ENCODE data around the gene PDGFRA. TPM values are rescaled to one million over a fixed set of nuclear protein-coding genes. Genes with fewer than 3 reads are reported as not detected.
"Not testable (repeated sequence)": the region's sequence is repeated elsewhere in the genome, so short reads cannot be mapped to it uniquely, and the experiment has no call there.

Gene PDGFRA
- total and polyA plus RNA-seq, 2 experiments from 2014 or later: 32.1 to 60.9 TPM

DNA sequence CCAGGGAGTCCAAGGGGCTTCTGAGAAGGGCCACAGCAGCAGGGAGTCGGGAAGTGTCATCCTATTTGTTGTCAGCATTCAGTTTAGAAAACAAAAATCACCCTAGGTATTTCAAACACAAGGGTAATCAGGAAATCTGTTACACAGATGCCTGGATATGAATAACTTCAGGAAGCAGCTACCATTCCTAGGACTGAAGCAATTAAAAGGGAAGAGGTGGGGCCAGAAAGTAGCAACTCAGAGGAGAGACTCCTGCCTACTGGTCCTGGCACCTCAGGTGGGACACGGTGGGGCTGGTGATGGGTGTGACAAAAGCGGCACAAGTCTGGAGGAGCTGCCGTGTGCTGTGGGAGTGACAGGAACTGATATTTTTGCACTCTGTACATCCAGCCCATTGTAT lies 107.9 kb downstream of the PDGFRA start:
- Histone ChIP-seq H3K27ac (no peak overlapping the region), H3K4me1 (ENCODE audit: low read depth) (no peaks in the 10 kb centered on the region), H3K36me3 (no peaks in the 10 kb centered on the region), H3K27me3 (peaks cover 6% of the 10 kb centered on the region), H3K9me3 (ENCODE audit: low read depth) (no peaks in the 10 kb centered on the region), H3K4me3 (no peak overlapping the region)
- no peak for DNase-seq (ENCODE audit: low read depth in 1 of 2, low spot score in 1 of 2)
- TF ChIP-seq, protein P1, sequence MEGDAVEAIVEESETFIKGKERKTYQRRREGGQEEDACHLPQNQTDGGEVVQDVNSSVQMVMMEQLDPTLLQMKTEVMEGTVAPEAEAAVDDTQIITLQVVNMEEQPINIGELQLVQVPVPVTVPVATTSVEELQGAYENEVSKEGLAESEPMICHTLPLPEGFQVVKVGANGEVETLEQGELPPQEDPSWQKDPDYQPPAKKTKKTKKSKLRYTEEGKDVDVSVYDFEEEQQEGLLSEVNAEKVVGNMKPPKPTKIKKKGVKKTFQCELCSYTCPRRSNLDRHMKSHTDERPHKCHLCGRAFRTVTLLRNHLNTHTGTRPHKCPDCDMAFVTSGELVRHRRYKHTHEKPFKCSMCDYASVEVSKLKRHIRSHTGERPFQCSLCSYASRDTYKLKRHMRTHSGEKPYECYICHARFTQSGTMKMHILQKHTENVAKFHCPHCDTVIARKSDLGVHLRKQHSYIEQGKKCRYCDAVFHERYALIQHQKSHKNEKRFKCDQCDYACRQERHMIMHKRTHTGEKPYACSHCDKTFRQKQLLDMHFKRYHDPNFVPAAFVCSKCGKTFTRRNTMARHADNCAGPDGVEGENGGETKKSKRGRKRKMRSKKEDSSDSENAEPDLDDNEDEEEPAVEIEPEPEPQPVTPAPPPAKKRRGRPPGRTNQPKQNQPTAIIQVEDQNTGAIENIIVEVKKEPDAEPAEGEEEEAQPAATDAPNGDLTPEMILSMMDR (IDR thresholded peaks at IDR 0.05; ENCODE audit: low read depth, low read length): no peak

DNA sequence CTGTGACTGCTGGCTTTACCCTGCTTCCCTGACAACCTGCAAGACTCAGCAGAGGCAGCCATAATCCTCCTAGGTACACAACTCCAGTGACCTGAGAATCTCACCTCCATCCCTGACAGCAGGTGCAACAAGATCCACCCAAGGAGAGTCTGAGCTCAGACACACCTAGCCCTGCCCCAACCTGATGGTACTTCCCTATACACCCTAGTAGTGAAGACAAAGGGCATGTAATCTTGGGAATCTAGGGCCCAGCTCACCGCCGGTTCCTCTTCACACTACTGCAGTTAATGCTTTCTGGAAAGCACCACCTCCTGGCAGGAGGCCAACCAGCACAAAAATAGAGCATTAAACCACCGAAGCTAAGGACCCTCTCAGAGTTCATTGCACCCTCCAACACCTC lies 113.0 kb downstream of the PDGFRA start:
- not testable (repeated sequence) for H3K9me3 ChIP-seq (ENCODE audit: low read depth); DNase-seq (ENCODE audit: low read depth in 1 of 2, low spot score in 1 of 2); H3K27ac ChIP-seq; H3K4me1 ChIP-seq (ENCODE audit: low read depth); H3K36me3 ChIP-seq; H3K27me3 ChIP-seq; H3K4me3 ChIP-seq

Other genes with a start within 250 kb of the PDGFRA start
- 35.4 and 43.9 TPM in 2 replicates for gene CHIC2, start 164.7 kb upstream of the PDGFRA start, total RNA-seq
- 36.5 and 37.6 TPM in 2 replicates for gene CHIC2, start 164.7 kb upstream of the PDGFRA start, polyA plus RNA-seq
- not detected in 2 replicates for gene GSX2, start 129.1 kb upstream of the PDGFRA start, total RNA-seq
- not detected in 2 replicates for gene GSX2, start 129.1 kb upstream of the PDGFRA start, polyA plus RNA-seq